Measurements from ENCODE around the gene RMC1.
"Not testable (repeated sequence)": the region's sequence is repeated elsewhere in the genome, so short reads cannot be mapped to it uniquely, and the experiment has no call there.

The RMC1 gene

GRCh38 chr18:23563377-23564043 is 60.2 kb downstream of the RMC1 start:
- DNase-seq (ENCODE audit: low read depth), result peak; percentile 64

GRCh38 chr18:23565916-23566547 is 62.7 kb downstream of the RMC1 start:
- DNase-seq (ENCODE audit: low read depth), result peak; percentile 15

- DNase-seq (ENCODE audit: low read depth), result no peak
These were observed 64.4 kb downstream of the RMC1 start for GRCh38 chr18:23567671-23568070.

DNA sequence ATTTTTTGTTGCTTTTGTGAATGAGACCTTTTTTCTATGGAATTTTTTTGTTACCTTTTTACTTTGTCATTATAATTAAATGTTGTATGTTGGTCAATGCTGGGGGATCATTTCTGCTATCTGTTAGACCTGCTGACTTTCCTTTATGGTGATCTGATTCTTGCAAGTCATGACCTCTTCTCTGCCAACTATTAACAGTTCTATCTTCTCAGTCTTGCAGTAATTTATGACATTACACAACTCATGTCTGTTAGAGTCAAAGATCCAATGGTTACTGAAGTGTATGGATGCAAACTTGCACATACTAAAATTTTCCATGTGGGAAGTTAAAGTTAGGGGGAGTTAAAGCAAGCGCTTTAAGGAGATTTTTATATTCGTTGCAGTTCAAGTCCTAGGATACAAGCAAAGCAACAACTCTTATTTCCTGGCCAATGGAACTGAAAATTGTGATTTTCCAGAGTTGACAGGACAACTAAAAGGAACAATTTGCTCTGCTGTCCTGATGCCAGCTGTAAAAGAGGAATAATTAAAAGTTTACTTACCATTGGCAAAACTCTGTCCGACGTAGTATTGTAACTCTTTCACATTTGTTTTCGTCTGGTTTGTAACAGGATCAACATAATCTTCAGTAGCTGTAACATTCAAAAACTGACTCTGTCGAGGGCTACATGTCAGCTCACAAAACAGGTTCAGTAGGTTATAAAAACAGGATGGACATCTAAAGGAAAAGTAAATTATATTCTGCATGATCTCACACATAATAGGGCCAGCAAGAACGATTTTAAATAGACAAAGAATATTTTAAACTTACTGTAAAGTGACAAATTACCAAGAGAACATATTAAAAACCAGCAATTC is 65.2 kb downstream of the RMC1 start:
- DNase-seq (ENCODE audit: low read depth), result no peak

DNA sequence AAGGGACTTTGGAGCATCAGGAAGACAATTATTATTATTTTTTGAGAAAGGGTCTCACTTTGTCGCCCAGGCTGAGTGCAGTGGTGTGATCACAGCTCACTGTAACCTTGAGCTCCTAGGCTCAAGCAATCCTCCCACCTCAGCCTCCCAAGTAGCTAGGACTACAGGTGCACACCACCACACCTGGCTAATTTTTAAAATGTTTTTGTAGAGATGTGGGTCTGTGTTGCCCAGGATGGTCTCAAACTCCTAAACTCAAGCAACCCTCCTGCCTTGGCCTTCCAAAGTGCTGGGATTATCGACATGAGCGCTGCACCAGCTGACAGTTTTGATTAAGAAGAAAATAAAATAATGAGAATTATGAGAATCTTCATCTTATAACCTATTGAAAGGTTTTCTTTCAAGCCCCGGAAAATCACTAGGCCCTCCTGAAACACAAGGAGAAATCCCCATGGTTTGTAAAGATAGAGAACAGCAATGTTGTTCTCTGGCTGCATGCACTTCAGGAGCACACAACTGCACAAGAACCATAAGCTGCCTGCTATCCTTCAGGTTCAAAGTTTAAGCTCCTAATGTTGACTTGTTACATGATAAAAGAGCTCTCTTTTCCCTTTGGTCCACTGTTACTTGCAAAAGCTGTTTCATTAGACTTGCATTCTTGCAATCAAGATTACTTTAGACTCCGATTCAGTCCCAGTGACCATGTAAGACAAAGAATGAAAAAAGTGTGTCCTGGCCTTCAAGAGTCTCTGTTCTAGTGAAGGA is 66.2 kb downstream of the RMC1 start:
- DNase-seq (ENCODE audit: low read depth), result no peak

GRCh38 chr18:23570912-23571504 is 67.7 kb downstream of the RMC1 start:
- DNase-seq (ENCODE audit: low read depth), result no peak

DNA sequence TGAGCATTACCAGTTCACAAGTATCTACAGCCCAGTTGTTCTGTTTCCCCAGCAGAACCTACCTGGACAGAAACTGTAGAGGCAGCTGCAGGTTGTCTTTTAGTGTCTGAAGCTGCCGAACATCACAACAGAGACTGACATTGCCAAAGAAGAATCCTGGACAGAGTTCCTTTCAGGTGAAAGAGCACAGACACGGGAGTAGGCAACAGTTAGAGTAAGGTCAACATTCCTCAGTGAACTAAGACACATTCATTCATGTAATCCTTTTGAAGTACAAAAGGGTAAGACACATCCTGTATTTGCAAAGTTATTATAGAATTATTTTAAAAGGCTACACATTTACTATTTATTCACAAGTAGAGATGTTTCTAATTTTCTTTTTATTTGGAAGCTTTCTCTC is 68.7 kb downstream of the RMC1 start:
- DNase-seq (ENCODE audit: low read depth), result no peak

DNA sequence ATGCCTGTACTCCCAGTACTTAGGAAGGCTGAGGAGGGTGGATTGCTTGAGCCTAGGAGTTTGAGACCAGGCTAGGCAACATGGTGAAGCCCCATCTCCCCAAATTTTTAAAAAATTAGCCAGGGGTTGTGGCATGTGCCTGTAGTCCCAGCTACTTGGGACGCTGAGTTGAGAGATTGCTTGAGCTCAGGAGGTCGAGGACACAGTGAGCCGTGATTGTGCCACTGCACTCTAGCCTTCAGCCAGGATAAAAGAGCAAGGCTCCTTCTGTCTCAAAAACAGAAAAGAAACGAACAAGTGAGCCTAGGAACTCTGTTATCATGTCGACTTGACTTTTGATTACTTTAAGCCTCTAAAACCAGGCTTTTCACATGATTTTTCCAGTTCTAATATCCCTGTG is 69.3 kb downstream of the RMC1 start:
- DNase-seq (ENCODE audit: low read depth), result no peak

- DNase-seq (ENCODE audit: low read depth), result no peak
These were observed 69.7 kb downstream of the RMC1 start for GRCh38 chr18:23573020-23573419.

DNA sequence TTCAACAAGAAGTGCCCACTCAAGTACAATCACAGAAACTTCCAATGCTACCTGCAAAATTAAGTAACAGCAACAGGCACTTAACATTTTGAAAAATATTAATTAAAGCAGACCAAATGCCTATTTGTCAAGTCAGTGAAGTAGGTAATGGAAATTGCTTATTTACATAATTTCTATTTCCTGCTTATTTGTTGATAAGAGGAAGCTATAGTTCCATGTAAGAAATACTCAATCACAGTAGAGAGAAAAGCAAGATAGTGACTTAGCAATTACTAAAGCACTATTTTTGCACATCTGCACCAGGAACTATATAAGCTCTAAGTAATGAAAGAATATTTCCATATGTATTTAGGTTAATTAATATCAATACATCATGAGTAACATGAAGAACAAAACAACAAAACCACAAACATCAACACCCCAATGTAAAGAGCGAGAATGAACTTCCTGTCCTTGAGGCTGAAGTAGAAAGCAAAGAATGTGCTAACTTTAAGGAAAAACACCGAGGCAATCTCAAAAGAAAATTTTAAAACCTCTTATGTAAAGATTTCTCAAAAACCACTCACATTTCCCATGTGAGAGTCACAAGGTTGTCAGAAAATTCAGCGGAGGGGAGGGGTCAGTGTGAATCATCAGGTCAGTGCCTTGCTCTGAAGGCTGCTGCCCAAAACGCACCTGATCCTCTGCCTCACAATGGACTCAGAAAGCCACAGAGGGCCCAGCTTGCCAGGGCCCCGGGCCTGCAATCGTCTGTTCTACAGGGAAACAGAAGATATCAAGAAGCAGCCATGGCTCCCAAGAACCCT is 70.5 kb downstream of the RMC1 start:
- peak; percentile 90 for DNase-seq (ENCODE audit: low read depth)

DNA sequence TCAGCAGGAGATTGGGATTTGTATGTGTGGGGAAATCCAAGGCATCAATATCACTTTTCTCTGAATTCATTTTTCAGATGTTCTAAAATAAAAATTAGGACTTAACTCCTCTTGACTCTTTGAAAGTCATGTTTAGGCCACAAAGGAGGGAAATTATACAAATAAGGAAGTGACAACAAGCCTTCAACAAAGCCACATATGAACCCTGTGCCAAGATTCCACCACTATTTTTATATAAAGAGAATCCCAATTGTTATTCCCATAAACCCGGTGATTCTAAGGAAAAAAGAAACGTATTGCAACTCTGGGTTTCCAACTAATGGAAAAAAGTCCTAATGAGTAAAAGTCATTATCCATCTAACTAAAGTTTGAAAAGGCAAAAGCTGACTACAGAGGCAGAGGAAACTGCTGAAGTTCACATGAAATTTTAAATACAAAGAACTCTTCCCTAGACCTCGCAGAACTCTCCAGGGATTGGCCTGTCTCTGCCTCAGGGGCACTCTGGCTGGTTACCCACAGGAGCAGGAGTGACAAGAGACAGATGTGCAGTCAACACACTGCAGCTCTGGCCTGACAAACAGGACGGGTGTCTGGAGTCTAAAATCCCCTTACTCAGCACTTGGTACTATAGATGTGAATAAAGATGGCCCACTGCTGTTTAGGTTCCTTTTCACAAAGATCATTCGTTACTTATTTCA is 71.4 kb downstream of the RMC1 start:
- no peak for DNase-seq (ENCODE audit: low read depth)

GRCh38 chr18:23575309-23575651 is 72.0 kb downstream of the RMC1 start:
- no peak for DNase-seq (ENCODE audit: low read depth)

GRCh38 chr18:23577521-23577920 is 74.2 kb downstream of the RMC1 start:
- DNase-seq (ENCODE audit: low read depth), result not testable (repeated sequence)

- no peak for DNase-seq (ENCODE audit: low read depth)
These were observed 74.9 kb downstream of the RMC1 start for GRCh38 chr18:23578067-23578701.

DNA sequence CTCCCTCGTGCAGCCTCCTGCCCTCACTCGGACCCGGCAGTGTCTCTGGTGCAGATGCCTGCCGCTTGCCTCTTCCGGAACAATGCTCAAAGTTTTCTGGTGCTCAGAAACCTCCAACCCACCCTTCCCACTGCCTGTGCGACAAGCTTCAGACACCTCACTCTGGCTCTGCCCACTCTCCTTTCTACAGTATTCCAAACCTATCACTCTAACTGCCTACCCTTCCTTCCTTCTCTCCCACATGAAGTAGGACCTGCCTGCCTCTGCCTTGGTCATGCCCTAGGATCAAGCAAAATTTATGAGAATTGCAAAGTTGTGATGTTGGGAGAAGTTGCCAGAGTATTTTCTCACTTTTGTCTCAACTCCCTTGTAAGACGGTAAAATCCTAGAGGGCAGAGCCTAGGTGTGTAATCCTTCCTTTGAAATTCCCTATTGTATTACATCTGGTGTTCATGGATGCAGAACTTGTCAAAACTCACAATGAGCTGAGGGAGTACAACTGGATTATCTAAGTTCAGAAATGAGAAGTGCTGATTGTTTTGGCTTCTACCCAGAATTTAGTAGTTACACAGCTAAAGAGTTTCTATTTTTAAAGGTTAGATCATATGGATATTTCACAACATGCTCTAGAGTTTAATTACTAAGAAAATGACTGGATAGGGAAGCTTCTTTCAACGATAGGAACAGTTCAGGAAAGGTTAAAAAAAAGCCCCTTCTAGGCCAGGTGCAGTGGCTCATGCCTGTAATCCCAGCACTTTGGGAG is 75.8 kb downstream of the RMC1 start:
- peak; percentile 53 for DNase-seq (ENCODE audit: low read depth)

- DNase-seq (ENCODE audit: low read depth), result peak; percentile 56
These were observed 77.5 kb downstream of the RMC1 start for GRCh38 chr18:23580677-23581367.

Data from amniotic epithelial cell (primary cell).